ENCODE measurements around the gene PPP1CB.

The PPP1CB gene

DNA sequence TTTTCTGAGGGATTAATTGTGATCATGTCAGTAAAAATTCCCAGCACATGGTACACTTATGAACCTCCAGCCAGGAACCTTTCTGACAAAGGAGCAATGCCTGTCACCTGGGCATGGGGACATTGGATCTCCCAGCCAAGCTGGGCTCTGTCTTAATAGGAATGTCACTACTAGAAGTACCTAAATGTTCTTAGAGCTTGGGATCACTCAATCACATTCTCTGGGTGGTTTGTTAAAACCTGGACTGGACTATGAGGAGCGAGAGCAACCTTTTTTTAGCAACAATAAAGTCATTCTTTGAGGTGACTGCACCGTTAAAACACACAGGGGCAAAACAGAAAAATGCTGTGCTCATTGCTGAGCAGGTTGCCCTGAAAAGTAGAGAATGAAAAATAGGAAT, 6.4 kb upstream of the PPP1CB start:
- DNase-seq (ENCODE audit: low read depth): no peak

DNA sequence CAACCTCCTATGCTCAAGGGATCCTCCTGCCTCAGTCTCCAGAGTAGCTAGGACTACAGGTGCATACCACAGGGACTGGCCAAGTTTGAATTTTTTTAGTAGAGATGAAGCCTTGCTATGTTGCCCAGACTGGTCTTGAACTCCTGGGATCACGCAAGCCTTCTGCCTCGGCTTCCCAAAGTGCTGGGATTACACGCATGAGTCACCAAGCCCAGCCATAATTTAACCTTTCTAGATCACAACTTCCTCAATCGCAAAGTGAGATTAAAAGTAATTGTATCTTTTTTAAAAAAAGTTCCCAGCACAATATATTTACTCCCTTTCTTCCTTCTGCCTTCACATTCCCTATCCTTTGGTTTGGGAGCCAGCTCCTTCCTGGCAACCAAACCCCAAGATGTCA, 5.8 kb upstream of the PPP1CB start:
- DNase-seq (ENCODE audit: low read depth): no peak

DNA sequence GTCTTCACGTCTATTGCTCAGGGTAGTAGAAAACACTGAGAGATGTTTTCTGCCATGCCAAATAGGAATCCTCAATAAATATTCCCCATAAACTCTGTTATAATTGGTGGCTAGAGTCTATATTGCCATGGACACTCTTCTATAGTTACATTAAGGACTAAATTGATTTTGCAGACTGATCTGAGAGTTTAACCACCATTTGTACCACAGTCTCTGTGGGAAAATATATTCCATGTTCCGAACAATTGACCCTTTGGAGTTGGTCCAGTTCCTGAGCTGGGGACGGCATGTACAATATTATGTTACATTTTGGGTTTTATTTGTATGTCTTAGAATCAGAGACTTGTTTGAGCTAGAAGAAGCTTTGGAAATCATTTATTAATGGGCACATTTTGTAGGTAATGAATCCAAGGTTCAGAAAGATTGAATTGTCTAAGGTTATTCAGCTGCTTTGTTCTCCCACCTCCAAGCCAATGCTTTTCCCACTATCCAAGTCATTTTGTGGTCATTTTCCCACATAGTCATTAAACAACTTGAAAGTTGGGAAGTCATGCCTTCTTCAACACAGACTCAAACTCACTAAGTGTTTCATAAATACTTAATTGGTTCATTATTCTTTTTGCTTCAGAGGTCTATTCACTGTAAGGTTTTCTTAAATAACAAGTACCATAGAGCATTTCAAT, 5.1 kb upstream of the PPP1CB start:
- no peak for DNase-seq (ENCODE audit: low read depth)

DNA sequence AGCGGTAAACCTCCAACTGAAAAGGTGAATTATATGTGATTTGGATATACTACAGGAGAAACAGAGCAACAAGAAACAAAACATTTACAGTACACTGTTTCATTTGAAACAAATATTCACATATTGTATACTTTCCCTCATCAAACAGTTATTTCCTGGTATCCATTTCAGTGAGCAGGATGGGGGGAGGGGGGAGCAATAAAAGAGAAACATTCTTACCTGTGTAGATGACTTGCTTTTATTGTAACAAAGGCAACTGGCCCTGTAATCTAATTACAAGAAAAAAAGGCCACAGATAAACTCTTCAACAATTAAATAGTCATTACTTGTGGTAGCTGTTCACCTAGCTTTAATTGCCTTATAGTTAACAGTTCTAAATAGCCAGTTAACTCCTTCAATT, 3.9 kb upstream of the PPP1CB start:
- no peak for DNase-seq (ENCODE audit: low read depth)

DNA sequence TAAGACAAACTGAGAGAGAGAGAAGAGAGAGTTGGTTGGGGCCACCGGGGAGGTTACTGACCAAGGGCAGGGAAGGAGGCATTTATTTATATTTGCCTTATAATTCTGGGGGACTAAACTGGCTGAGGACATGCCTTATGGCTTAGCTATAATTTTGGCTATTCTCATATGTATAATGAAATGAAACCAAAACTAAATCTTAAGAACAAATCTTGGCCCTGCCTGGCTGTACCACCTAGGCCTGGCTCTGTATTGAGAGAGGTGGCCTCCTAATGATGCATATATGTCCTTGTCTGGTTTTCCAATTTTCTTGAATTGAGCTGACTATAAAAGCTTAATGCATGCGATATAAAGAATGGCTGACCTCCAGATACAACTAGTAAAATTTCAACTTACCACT, 3.5 kb upstream of the PPP1CB start:
- no peak for DNase-seq (ENCODE audit: low read depth)

DNA sequence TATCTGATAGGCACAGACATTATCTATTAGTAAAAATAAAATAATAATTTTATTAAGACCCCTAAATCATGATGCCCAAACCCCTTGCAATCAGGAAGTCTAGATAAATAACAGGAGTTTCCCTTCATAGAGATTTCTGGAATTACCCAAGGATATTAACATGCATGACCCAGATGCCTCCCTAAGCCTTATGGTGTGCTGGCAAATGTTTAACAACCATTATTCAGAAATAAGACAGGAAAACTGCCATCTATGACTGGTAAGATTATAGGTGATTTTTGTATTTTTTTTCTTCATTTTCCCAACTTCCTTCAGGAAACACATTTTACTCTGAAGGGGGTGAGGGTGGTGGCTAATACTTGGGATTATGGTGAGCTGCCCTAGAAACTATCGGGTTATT, 2.7 kb upstream of the PPP1CB start:
- DNase-seq (ENCODE audit: low read depth): no peak

DNA sequence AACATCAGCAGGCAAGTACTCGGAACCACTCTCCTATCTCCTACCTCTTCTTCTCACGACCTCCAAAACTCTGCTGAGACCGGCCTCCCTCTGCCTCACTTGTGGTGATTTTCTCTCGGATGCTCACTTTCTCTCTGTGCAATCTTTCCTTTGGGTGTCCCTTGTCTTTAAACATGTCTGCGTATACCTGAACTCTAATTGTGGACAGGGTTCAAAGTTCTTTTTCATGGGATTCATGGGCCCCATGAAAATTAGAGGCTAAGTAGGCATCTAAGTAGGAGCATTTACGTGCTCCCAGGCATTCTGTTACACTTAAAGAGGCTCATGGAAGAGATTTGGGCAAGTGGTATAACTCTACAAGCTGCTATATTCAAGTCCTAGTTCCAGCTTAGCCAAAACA, 2.1 kb upstream of the PPP1CB start:
- DNase-seq (ENCODE audit: low read depth): no peak

DNA sequence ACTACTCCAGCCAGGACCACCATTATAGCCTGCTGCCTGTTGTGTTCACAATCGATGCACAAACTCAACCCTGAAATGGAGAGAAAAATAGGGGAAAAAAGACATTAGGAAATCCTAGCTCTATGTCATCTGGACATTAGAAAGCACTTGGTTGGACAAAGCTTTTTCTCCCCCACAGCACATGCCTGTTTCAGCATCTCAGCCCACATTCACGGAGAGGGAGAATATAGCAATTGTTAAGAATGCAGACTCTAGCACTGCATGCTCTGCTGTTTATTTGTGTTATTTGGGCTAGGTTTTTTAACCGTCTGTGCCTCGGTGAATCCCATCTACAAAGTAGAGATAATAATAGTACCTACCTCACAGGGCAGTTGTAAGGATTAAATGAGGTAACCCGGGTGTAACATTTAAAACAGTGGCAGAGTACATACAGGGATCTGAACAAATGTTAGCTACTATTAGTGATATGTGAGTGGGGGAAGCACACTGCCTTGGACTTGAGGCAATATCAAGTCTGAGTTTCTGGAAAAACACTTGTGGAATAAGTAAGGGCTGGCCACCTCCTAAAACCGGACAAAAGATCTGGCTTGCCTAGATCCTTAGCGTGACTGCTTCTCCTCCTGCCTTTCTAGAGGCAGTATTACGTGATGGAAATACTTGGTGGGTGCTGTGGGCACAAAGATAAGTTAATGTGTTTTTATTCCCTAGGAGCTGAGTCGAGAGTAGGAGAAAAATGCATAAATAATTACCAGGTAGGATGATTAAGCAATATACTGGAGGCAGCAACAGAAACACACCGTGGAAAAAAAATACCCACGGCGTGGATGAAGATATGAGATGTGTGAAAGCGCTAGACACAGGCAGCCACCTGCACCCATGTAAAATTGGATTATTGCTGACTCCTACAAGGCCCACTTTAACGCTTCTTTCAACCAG, 1.0 kb upstream of the PPP1CB start:
- DNase-seq (ENCODE audit: low read depth): peak; percentile 18

DNA sequence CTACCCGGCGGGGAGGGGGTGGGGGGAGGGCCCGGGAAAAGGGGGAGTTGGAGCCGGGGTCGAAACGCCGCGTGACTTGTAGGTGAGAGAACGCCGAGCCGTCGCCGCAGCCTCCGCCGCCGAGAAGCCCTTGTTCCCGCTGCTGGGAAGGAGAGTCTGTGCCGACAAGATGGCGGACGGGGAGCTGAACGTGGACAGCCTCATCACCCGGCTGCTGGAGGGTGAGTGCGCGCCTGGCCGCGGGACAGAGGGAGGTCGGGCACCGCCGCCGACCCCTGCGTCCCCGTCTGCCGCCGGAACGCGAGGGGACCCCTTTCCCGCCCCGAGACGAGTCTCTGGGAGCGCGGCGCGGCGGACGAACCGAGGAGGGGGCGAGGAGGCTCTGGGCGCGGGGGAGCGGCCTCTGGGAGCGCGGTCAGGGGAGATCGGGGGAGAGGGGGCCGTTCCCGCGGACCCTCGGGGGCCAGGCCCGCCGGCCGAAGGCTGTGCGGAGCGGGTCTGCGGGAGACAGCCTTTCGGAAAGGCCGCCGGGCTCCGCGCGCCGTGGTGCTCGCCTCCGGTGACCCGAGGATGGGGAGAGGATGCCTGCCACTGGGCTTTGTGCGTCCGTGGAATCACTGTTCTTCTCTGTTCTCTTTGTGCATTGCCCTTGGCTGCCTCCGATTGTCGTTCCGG, 463 bp downstream of the PPP1CB start:
- peak; percentile 22 for DNase-seq (ENCODE audit: low read depth)

DNA sequence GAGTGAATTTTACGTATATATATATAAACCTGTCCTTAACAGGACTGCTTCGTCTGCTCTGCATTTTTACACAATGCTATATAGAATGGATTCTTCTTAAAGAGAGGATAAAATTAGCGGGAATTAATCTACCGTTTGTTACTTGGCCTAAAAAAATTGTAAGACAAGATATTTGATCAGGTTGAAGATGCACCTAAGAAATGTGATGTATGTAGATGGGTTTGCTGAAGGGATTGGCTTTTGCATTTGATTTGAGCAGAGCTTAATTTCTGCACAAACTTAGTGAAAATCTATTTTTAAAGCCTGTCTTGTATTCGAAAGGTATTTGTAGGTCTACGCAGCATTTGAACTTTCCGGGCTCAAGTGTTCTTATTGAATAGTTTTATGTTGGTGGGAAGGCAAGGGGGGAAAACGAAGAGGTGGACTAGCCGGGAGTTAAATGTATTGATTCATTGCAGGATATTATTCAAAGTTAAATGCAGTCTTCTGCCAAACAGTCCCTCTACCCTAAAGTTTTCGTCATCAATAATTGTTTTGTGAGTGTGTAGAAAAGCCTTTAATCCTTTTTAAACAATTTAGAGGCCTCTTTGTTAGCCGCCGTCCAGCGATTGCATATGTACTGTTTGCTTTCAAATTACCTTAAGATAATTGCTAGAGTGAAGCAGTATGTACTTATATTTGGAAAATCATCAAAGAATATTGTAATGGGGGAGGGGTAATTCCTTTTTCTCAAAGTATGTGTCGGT, 1.2 kb downstream of the PPP1CB start:
- no peak for DNase-seq (ENCODE audit: low read depth)

DNA sequence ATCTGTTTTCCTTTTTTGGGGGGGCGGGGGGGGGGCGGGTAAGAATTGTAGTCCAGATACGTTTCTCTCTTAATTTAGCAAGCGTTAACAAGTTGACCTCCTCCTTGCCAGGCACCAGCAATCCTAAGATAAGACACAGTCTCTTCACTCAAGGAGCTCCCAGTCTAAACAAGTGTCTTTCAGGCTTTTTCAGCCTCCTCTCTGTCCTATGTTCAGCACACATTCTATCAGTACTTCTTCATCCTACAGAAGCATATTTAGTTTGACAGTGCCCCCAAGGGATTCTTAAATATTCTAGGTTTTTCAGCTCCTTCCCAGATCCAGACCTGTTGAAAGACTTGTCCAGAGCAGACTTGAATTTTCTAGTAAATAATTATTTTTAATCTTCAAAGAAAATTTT, 2.7 kb downstream of the PPP1CB start:
- DNase-seq (ENCODE audit: low read depth): no peak

DNA sequence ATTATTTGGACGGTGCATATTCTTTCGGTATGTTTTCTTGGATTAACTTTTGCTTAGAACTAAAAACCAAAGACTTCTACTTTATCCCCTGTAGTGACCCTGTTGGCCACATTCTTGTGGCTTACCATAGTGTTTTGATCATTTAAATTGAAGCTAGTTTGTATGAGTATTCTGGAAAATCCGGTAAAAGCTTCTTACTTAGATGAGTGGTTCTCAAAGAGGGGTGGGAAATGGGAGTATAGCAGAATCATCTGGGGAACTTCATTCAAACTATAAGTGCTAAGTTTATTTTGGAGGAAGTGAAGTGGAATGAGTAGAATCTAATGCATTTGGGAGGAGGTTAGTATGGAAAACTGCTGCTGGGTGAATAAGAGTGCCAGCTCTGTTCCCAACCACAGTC, 3.8 kb downstream of the PPP1CB start:
- DNase-seq (ENCODE audit: low read depth): no peak

DNA sequence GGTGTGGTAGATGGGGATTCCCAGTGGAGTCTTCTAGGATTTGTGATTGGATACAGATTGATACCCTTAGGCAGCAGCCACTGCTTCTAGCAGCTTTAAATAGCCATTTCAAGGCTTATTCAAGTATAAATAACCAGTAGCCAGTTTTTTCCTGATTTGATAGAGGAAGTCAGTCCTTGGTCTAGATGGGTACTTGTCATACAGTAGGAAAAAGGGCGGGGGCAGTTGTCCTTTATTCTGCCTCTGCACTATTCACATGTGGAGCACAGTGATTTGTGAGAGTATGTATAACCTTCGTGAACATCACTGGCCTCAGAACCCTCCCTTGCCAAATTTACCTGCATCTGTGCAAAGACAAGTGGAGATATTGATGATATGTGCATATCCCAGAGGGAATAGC, 6.8 kb downstream of the PPP1CB start:
- DNase-seq (ENCODE audit: low read depth): no peak

DNA sequence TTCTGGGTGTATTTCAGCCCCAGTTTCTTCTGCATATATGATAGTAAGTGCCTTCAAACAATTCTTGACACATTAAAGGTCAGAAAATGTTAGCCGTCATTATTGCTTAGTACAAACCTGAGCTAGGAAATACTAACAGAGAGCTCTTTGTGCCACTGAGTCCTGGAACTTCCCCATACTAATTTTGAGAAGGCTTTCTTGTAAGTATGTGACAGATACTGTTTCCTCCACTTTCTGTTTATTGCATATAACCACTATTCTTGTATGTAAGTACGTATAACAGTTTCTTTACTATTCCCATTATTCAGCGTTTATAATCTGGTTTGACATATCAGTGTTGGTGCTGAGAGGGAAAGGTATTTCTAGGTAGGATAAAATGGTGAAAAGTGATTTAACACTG, 9.8 kb downstream of the PPP1CB start:
- no peak for DNase-seq (ENCODE audit: low read depth)

DNA sequence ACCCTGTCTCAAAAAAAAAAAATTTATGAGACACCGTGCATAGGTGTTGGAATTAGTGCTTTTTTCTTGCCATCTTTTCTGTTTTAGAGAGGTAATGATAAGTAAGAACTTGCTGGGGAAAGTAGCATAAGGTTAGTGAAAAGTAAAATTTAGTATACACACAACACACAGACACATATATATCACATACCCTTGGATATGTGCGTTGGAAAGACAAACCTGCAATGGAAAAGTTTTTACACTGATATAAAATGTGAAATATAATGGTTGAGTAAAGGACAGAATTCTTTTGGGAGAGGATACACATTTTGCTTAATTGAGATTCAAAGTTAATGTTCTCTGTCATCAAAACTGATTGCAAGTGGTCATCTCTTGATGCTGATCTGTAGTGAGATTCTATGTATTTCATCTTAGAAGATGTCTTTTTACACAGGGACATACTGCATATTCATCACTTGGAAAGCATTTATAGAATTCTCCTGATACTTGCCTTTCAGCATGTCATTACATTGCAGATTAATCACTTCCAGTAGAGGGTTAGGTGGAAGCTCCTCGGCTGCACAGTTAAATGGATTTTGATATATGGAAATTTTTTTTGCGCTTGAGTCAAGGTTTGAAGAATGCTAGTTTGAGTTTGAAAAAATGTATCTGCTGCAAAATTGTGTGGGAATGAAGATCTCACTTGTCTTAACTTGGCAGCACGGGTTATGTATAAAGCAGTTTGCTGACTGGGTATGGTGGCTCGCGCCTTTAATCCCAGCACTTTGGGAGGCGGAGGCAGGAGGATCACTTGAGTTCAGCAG, 13.5 kb downstream of the PPP1CB start:
- no peak for DNase-seq (ENCODE audit: low read depth)

DNA sequence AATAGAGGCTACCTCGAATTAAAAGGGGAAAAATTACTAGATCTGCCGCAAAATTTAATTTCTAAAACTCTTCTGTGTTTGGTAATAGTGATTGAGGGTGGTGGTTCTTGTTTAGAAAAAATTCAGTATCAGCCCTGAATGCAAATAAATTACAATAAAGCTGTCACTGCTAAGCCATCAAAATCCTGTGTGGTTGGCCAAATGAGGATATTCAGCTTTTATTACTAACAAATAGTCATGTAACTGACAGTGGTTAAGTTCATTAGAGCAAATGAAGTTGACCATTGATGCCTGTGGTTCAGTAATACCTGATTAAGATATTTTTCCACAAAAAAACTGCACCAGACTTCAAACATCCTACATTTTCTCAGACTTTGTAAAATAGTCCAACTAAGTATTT, 14.4 kb downstream of the PPP1CB start:
- no peak for DNase-seq (ENCODE audit: low read depth)

DNA sequence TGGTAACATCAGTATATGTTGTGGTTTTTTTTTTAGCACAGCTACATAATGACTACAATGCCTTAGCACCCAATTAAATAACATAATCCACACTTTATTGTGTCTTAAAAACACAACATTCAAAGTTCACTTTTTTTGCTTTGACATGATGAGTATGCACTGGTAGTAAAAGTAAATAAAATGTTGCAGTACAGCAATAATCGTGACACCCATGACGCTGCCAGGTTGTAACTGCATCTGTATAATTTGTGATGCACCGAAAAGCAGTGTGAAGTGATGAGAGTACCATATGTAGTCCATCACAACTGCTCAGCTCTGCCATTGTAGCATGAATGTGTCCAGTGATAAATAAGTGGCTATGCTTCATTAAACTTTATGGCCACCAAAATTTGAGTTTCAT, 15.7 kb downstream of the PPP1CB start:
- DNase-seq (ENCODE audit: low read depth): no peak

DNA sequence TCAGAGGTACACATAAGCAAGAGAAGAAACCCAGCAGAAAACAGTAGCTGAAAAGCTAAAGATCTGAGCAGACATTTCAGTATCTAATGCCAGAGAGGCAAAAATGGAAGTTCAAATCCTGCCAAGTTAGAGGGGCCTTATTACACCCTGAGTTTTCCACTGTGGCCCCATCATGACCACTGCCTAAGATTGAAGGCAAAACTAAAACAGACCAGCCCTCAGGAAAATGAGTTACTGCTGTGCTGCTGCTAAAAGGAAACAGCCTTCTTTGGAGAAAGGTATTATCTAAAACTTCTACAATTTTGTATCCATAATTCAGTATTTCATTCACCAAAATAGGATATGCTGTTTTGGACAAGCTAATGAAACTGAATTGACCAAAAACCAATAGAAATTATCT, 16.8 kb downstream of the PPP1CB start:
- DNase-seq (ENCODE audit: low read depth): no peak

DNA sequence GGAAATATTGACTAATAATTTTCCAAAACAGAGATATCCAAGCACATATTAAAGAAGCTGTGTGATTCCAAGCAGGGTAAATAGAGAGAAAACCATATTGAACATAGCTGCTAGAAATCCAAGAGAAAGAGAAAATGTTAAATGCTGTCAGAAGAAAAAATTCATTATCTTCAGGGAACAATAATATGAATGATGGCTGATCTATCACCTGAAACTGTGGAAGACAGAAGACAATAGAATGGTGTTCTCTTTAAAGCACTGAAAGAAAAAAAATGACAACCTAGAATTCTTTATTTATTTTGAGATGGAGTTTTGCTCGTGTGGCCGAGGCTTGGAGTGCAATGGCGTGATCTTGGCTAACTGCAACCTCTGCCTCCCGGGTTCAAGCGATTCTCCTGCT, 17.3 kb downstream of the PPP1CB start:
- DNase-seq (ENCODE audit: low read depth): no peak

DNA sequence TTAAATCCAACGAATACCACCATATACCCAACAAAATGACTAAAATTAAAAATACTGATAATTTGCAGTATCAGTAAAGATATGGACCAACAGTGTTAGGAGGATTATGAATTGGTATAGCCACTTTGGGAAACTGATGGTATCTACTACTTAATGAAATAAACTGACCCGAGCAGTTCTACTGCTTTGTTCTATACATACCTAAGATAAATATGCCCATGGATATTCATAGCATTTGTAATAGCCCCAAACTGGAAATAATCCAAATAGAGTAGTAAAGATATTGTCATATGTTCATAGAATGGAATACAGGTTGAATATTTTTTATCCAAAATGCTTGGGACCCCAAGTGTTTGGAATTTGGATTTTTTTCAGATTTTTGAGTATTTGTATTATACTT, 20.7 kb downstream of the PPP1CB start:
- DNase-seq (ENCODE audit: low read depth): no peak

DNA sequence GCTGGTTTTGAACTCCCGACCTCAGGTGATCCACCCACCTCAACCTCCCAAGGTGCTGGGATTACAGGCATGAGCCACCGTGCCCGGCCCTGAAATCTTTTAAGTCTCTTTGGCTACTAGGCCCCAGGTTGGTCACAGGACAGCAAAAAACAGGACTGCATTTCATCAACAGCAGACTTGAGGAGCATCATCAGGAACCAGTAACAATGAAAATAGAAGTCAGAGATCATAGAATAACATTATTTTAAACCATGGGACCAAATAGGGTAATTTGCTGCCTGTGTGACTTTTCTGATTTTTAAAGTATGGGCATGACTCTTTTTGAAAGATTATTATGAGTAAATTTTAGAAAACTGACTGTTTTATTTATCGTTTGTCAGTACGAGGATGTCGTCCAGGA, 24.8 kb downstream of the PPP1CB start:
- no peak for DNase-seq (ENCODE audit: low read depth)

DNA sequence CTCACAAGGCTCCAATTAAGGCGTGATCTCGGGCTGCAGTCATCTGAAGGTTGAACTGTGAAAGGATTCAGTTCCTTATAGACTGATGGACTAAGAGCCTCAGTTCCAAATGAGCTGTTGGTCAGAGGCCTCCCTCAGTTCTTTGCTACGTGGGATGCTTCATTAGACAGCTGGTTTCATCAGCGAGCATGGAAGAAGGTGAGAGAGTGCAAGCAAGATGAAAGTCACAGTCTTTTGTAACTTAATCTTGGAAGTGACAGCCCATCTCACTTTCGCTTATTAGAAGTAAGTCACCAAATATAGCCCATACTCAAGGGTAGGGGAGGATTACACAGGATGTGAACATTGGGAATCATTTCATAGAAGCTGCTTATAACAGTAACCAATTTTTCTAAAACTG, 26.8 kb downstream of the PPP1CB start:
- no peak for DNase-seq (ENCODE audit: low read depth)
